HL-60/S4 treated with phorbol 12-myristate 13-acetate at 8.2 ng/mL for 4 days and 3 days (cell line): ENCODE data around the gene FGD4.

Experiments used
- in situ Hi-C: fragments of 300-500 bp; cut with MboI; formaldehyde crosslinking; loops from 2 replicates; pipeline ENCODE4 v1.15.0; 2022; ENCODE audit warnings: low sequenced_read_pairs

Gene FGD4

DNA sequence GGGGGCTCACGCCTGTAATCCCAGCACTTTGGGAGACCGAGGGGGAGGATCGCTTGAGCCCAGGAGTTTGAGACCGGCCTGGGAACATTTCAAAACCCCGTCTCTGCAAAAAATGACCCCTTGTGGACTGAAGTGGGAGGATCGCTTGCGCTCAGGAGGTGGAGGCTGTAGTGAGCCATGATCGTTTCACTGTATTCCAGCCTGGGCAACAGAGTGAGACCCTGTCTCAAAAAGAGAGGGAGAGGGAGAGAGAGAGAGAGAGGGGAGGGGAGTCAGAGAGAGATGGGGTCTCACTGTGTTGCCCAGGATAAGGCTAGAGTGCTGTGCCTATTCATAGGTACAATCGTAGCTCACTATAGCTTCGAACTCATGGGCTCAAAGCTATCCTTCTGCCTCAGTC, 2.8 kb downstream of the FGD4 start:
- in situ Hi-C loops = no loop called here

GRCh38 chr12:32402946-32403345, 3.6 kb downstream of the FGD4 start:
- in situ Hi-C loops = no loop called here

GRCh38 chr12:32407795-32408194, 8.4 kb downstream of the FGD4 start:
- in situ Hi-C loops = no loop called here

- in situ Hi-C loops = no loop called here
Measured at GRCh38 chr12:32413412-32413811, 14.1 kb downstream of the FGD4 start.

GRCh38 chr12:32418221-32418620, 18.9 kb downstream of the FGD4 start:
- in situ Hi-C loops = no loop called here

DNA sequence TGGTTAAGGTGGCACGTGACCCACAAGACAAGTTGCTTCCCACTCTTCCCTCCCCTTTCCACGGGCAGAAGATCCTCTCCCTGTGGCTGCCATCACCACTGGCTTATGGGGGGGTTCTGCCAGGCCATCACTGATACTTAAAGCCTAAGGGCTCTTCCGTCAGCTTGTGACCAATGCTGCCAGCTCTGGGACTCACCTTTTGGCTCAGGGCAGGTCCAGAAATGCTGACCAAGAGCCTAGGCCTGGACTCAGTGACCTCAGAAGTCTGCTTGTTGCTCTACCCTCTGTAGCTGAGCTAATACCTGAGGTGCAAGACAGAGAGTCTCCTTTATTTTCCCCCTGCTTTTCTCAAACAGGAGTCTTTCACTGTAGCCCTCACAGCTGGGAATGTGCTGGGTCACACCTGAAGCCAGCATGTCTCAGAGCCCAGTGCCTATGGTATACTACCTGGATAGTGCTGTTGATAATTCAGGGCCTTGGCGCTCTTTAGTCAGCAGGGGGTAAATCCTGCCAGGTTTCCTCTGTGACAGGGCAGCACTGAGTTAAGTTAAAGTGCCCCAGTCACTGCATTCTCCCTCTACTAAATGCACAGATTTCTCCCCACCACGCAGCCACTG, 19.7 kb downstream of the FGD4 start:
- in situ Hi-C loops = no loop called here

DNA sequence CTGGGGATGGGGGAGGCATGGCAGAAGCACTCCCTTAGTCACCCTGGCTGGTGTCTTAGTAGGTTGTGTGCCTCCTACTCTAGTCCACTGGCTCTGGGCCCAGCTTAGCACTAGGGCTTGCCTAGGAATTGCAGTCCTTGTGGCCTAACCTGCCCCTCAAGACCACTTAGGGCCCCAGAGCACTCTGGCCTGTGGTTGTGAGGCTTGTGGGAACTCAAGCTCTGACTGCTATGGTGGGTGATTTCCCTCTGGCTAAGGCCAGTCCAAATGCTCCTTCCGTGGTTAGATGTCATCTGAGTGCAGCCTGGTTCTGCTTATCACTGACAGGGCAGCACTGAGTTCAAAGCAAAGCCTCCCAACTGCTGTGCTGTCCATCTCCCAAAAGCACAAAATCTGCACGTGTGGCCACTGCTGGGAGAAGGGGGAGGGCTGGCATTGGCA, 20.2 kb downstream of the FGD4 start:
- in situ Hi-C loops = no loop called here

DNA sequence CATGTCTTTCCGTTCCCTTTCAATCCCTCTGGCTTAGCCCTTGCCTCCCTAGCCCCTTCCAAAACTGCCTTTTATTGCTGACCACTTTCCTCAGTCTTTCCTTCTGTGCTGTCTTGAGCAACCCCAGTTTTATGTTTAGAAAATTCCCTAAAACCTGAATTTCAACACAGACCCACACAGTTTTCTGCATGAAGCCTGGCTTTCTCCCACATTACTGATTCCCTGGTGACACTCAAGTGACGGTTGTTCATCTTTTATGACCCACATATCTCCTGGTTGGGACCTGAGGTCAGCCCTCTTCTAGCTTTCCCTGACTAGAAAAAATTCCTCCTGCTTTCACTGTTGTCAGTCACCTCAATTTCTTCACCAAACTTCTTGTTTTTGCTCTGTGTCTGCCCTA, 21.0 kb downstream of the FGD4 start:
- in situ Hi-C loops = no loop called here

GRCh38 chr12:32423559-32423958, 24.2 kb downstream of the FGD4 start:
- in situ Hi-C loops = no loop called here

- in situ Hi-C loops = loop anchor here (25.0 kb wide), 1 partner anchor 94 kb away; no protein-coding TSS in a partner anchor
Measured at GRCh38 chr12:32431025-32431424, 31.7 kb downstream of the FGD4 start.

GRCh38 chr12:32435921-32436705, 36.8 kb downstream of the FGD4 start:
- in situ Hi-C loops = loop anchor here (25.0 kb wide), 1 partner anchor 99 kb away; no protein-coding TSS in a partner anchor

GRCh38 chr12:32437095-32437515, 37.7 kb downstream of the FGD4 start:
- in situ Hi-C loops = loop anchor here (25.0 kb wide), 1 partner anchor 100 kb away; no protein-coding TSS in a partner anchor

- in situ Hi-C loops = loop anchor here (25.0 kb wide), 1 partner anchor 103 kb away; no protein-coding TSS in a partner anchor
Measured at GRCh38 chr12:32440120-32440865, 40.9 kb downstream of the FGD4 start.

DNA sequence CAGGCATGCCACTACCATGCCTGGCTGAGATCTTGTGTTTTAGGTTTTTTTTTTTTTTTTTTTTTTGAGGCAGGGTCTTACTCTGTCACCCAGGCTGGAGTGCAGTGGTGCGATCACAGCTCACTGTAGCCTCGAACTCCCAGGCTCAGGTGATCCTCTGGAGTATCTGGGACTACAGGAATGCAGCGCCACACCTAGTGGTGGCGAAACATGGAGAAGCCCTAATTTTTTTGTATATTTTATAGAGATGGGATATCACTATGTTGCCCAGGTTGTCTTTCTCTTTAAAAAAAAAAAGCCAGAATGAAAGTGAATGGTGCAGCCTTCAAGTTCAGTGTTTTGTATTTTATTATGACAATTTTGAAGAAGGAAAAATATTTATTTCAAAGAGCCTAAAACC, 44.1 kb downstream of the FGD4 start:
- in situ Hi-C loops = loop anchor here (25.0 kb wide), 1 partner anchor 106 kb away; no protein-coding TSS in a partner anchor

DNA sequence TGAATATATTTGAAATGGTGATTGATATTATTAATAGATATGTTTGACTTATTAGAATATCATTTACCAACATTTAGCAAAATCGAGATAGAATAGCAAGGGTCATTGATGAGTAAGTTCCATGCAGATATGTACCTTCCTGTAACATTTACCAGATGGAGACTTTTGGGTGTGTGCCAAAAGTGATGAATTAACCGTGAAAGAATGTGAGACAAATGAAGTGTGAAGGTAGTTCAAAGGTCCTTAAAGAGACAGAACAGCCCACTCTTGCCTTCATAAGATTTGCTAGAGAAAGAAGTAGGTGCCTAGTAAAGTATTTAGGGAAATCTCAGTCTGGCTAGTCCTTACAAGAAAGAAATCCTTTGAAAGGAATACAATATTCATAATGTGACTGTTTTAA, 45.5 kb downstream of the FGD4 start:
- in situ Hi-C loops = loop anchor here (25.0 kb wide), 1 partner anchor 108 kb away; no protein-coding TSS in a partner anchor

- in situ Hi-C loops = loop anchor here (25.0 kb wide), 1 partner anchor 108 kb away; no protein-coding TSS in a partner anchor
Measured at GRCh38 chr12:32445356-32445755, 46.0 kb downstream of the FGD4 start.

DNA sequence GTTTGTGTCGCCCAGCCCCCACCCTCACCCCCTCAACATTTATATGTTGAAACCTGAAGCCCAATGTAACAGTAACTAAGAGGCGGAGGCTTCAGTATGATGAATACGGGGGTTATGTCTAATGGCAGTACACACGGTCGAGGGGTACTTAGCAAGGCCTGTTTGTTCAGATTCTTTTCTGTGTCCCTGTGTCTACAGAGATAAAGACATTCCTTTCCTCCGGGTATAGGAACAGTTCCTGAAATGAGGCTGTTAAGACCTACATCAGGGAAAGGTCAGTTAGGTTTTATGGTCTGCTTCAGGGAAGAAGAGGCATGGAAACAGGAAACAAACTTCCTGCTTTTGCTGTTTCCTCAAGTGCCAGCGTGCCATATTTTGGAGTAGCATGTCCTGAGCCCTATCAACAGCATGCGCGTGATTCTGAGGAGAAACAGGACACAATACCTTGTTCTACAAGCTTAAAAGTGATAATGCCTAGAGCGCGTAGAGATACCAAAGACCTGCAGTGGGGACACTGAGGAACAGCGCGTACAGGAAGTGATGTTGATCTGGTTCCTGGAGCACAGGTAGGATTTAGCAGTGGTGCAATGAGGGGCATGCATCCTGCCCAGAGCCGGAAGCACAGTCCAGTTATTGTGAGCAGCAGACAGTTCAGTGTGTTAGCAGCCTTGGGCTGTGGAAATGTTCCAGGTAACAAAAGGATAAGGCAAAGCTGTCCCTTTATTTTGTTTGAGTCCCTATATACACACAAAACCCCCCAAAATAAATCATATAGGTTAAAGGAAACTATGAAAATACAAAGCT, 47.2 kb downstream of the FGD4 start:
- in situ Hi-C loops = loop anchor here (25.0 kb wide), 1 partner anchor 109 kb away; no protein-coding TSS in a partner anchor

DNA sequence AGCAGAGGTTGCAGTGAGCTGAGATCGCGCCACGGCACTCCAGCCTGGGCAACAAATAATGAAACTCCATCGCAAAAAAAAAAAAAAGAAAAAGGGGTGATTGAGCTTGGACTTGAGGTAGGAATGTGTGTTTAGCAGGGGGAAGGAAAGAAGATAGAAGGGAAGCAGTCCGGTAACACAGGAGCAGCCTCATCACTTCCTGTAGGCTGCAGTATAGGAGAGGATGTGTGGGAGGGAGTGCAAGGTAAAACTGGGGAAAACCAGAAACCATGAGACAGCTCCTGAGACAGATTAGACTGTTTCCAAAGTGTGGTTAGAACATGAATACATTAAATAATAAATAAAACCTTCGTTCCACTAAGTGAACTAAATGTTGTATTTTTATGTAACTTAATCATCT, 49.2 kb downstream of the FGD4 start:
- in situ Hi-C loops = loop anchor here (25.0 kb wide), 1 partner anchor 111 kb away; no protein-coding TSS in a partner anchor

- in situ Hi-C loops = loop anchor here (10.0 kb wide), 2 partner anchors 194 to 224 kb away; partner anchors contain the start of gene DNM1L
Measured at GRCh38 chr12:32450363-32450762, 51.0 kb downstream of the FGD4 start.

- in situ Hi-C loops = loop anchor here (10.0 kb wide), 2 partner anchors 194 to 224 kb away; partner anchors contain the start of gene DNM1L
Measured at GRCh38 chr12:32450768-32451167, 51.4 kb downstream of the FGD4 start.
